ENCODE measurements around the gene LRRC2.
A peak's percentile ranks its signal among the peaks of the same experiment; 100 is the strongest.

The LRRC2 gene

GRCh38 chr3:46519952-46520351, 46.1 kb downstream of the LRRC2 start:
- H3K4me3 ChIP-seq (ENCODE audit: low read length) = no peak overlapping the region
- TF ChIP-seq CTCF (conservative IDR thresholded peaks at IDR 0.05; ENCODE audit: low read depth, low read length) = no peak
- DNase-seq (ENCODE audit: low read depth) = no peak

- H3K4me3 ChIP-seq (ENCODE audit: low read length) = no peak overlapping the region
- no peak for TF ChIP-seq CTCF (conservative IDR thresholded peaks at IDR 0.05; ENCODE audit: low read depth, low read length)
- DNase-seq (ENCODE audit: low read depth) = no peak
These were observed 48.3 kb downstream of the LRRC2 start for GRCh38 chr3:46517784-46518181.

- DNase-seq (ENCODE audit: low read depth) = peak; percentile 95
- H3K4me3 ChIP-seq (ENCODE audit: low read length) = no peak overlapping the region
- no peak for TF ChIP-seq CTCF (conservative IDR thresholded peaks at IDR 0.05; ENCODE audit: low read depth, low read length)
These were observed 48.9 kb downstream of the LRRC2 start for GRCh38 chr3:46517016-46517783.

GRCh38 chr3:46516521-46516920, 49.6 kb downstream of the LRRC2 start:
- no peak for TF ChIP-seq CTCF (conservative IDR thresholded peaks at IDR 0.05; ENCODE audit: low read depth, low read length)
- no peak overlapping the region for H3K4me3 ChIP-seq (ENCODE audit: low read length)

GRCh38 chr3:46512191-46512749, 53.8 kb downstream of the LRRC2 start:
- no peak for TF ChIP-seq CTCF (conservative IDR thresholded peaks at IDR 0.05; ENCODE audit: low read depth, low read length)
- H3K4me3 ChIP-seq (ENCODE audit: low read length) = no peak overlapping the region
- no peak for DNase-seq (ENCODE audit: low read depth)

More at GRCh38 chr3:46516521-46516920, 49.6 kb downstream of the LRRC2 start:
- peak; percentile 12 for DNase-seq (ENCODE audit: low read depth)

GRCh38 chr3:46509661-46510187, 56.4 kb downstream of the LRRC2 start:
- no peak for TF ChIP-seq CTCF (conservative IDR thresholded peaks at IDR 0.05; ENCODE audit: low read depth, low read length)
- H3K4me3 ChIP-seq (ENCODE audit: low read length) = no peak overlapping the region
- no peak for DNase-seq (ENCODE audit: low read depth)
